GM21529 (cell line): ENCODE measurements around the gene ACOXL.
A peak's percentile ranks its signal among the peaks of the same experiment; 100 is the strongest.

ENCODE experiments used
- ATAC-seq: cut with Tn5 transposase; IDR thresholded peaks from one replicate; pipeline ENCODE4 v1.9.1; 2021; ENCODE audit not compliant: unreplicated experiment

Gene ACOXL

DNA sequence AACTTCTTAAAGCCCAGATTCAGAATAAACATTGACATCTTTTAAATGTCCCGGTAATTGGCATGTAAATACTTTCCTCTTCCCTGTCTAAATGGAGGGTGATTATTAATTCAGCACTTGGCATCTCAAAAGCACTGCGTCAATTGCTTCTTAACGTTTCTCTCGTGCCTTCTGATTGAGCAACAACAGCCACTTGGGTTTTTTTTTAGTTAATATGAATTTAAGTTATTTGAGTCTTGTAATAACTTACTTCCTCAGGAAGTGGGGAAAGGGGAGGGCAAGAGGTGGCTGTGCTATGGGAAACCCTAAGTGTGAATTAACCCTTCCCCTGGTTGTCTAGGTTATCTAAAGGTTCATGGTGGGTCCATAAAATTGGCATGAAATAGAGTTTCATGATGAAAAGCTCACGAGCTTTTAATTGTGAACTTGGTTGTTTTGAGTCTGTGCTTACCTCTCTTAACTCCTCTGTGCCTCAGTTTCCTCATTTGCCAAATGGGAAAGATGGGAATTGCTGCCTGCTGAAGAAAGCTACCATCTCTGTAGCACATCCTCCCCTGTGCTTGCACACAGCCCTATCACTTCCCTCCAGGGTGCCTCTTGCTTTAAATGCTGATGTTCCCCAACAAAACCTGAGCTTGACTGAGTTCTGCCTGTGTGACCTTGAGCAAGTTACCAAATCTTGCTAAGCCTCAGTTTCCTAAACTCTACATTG lies 262.0 kb downstream of the ACOXL start:
- no peak for ATAC-seq

DNA sequence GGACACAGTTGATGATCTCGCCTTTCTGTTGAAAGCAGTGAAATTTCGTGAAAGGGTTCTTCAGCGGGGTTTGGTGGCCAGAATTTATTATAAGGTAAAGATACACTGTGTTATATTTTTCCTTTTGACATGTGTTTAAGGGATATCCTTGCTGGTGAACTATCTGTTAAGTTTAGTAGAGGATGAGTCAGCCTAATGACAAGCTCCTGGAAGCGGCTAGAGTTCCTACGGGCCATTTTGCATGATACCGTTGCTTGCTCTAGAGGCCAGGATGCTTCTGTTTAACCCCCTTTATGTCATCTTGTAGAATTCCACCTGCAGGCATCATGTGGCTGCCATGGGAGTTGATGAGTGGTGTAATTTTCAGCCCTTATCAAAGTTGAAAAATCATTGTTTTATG lies 263.5 kb downstream of the ACOXL start:
- ATAC-seq = no peak

DNA sequence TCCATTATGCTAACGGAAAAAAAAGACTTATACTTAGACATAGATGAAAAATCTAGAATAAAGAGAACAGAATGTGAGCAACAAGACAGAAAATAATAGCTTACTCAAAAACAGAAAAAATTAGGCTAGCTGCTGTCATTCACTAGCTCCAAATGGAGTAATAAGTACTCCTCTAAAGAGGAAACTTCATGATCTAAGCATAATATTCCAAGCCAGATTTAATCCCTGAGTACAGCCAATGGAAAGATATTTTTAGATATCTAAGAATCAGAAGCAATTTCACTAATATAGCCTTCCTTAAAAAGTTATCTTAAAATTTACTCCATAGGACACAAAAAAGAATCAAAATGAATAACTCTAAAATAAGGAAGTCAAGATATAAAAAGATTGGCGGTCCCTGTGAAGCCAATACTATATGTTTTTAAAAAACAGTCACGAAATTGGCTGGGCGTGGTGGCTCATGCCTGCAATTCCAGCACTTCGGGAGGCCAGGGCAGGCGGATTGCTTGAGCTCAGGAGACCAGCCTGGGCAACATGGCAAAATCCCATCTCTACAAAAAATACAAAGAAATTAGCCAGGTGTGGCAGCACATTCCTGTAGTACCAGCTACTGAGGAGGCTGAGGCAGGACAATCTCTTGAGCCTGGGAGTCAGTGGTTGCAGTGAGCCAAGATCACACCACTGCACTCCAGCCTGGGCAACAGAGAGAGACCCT lies 265.1 kb downstream of the ACOXL start:
- no peak for ATAC-seq

DNA sequence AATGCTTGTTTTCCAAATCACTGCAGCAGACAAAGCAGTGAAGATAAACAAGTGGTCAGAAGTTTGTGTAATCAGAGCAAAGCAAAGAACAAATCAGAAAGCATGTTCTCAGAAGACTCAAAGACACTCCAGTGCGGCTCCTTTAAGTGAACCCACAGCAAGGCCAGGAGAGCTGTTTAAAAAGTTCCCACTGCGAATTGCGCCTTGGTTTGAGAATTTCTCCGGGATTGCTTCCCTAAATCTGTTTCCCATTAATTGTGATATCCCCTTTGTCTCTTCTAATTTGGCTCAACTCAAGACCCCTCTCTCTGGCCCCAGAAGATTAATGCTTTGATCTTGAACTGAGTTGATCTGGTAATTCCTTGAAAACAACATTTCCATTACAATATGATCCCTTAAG lies 265.9 kb downstream of the ACOXL start:
- no peak for ATAC-seq

DNA sequence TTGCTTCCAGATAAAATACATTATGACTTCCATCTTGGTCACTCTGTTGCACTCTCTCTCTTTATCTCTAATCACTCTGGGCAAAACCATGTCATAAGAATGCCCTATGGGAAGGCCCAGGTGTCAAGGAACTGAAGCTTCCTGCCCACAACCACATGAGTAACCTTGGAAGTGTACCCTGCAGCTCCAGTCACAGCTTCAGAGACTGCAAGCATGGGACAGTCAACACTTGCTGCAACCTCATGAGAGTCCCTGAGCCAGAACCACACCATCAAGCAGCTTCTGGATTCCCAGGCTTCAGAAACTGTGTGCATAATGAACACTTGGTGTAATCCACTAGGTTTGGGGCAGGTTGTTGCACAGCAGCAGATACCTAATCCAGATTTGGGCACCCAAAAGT lies 267.3 kb downstream of the ACOXL start:
- ATAC-seq = no peak

DNA sequence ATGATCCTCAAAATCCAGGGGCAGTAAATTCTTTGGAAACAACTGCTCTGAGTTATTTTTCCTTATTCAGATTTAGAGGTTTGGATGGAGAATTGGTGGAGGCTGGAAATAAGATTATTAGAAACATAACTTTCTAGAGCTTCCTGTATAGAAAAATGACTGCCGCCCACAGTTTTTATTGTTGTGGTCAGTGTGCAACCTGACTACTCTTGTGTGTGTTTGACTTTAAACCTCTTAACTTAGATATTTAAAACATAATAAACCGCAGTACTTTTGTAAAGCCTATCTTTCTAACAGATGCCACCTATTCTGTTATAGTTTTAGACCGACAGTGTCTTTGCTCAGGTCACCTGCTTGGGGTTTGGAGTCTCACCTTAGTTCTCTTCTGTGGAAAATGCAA lies 272.9 kb downstream of the ACOXL start:
- no peak for ATAC-seq

DNA sequence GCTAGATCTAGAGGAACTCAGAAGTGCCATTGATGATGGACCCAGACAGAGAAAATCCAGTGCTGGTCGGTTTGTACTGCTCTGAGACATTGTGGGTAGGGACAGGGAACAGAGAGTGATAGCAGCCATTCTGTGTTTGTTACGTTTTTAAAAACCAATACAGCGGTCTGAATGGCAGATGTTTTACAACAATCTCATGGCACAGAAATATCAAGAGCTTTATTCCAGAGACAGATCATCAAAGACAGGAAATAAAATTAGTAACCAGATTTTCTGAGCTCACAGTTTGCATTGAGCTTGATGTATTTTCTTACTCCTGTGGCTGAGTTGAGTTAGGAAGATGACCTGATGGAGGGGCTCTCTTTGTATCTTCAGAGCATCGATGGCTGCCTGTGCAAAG lies 273.4 kb downstream of the ACOXL start:
- no peak for ATAC-seq

DNA sequence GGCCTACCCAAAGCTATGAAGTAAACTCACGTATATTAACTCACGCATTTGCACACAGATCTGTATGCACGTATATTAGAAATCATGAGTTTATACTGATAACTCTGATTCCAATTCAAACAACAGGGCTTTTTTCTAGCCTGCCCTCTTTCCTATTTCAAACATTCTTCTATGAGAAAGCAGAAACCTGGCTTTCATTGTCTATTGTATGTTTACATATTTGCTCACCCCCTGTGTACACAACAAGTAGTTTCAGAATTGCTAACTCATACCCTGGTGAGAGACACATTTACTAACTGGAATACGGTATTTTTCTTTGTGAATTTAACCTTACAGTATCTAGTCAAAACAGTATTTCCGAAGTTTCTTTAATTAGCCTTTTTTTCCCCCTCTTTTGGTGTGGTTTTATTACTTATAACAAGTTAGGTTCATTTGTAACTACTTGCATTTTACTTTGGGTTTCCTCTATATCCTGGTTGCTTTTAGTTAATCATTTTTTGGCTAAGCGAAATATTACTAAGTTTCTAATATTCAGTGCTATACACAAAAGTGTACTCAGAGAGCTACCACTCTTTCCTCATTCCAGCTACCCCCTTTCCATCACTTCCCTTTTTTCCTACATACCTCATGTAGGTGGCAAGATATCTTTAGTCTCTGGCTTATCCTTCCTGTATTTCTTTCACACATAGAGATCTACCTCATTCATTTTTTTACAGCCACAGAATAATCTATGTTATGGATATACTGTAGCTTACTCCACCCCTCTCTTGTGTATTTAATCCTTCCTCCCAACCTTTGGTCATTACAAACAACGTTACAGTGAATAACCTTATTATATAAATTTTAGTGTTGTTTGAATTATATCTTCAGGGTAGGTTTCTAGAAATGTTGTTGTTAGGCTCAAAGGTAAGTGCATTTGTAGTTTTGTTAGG lies 275.6 kb downstream of the ACOXL start:
- no peak for ATAC-seq

DNA sequence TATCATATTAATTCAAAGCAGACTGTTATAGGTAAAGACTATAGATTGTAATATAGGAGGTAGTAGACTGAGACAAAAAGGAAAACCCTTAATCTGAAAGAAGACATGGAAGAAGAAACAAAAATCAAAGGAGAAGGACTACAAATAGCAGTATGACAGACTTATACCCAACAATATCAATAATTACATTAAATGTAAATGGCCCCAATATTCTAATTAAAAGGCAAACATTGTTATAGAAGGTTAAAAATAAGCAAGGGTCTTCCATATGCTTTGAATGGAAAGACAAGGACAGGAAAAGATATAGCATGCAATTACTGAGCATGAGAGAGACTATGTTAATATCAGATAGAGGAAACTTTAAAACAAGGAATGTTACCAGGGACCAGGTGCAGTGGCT lies 278.8 kb downstream of the ACOXL start:
- ATAC-seq = no peak

DNA sequence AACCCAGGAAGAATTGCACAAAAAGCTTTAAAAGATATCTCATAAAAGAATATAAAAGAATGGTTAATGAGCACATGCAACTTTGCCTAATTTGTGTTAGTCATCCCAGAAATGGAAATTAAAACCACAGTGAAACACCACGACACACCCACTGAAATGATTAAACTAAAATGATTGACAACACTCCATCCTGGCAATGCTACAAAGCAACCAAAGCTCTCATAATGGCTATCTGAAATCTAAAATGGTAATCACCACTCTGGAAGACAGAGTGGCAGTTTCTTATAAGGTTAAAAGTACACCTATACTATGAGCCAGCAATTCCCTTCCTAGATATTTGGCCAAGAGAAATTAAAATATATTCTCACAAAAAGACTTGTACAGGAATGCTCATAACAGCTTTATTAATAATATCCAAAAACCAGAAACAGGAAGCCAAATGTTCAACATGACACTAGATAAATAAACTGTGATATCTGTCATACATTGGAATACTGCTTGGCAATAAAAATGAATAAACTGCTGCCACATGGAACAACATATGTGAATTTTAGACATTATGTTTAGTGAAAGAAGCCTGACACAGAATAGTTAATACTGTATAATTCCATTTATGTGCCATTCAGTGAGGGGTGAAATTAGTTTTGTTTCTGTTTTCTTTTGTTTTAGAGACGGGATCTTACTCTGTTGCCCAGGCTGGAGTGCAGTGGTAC lies 283.1 kb downstream of the ACOXL start:
- no peak for ATAC-seq

DNA sequence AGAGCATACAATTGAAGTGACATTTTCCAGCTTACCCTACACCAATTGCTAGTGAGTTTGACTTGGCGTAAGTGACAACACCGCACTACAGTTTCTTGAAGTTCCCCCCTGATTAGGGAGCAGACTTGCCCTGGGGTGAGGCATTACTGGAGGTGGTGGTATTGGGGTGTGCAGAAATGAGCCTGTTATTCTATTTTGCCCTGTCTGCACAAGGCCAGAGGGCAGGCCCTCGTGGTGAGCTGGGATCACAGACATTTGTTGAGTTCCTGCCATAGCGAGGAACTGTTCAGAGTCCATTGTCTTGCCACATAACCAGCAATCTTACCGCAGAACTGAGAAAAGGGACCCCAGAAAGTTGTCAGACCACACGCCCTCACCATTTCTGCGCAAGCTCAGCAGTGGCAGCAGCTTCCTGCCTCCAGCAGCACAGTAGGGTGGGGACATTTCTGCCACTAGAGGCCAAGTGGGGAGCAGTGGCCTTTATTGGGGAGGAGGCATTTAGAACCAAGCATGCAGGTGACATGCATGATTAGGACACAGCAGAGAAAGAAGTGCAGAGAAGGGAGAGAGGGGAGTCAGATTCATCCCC lies 284.8 kb downstream of the ACOXL start:
- ATAC-seq = no peak

DNA sequence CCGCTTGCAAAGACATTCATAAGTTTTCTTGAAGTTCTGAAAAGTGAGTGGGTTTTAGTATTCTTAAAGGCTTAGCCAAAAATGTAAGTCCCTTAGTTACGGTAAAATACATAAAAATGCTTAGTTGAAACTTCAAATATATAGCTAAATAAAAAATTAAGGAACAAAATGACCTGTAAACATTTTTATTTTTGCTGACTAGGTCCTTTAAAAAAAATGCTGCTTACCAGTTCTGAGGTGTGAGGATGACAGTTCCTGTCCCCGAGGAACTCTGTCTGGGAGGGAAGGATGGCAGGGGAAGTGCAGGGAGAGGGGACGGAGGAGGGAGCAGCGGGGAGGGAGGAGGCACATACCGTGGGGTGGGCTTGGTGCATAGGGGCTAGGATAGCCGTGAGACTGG lies 285.5 kb downstream of the ACOXL start:
- ATAC-seq = no peak

DNA sequence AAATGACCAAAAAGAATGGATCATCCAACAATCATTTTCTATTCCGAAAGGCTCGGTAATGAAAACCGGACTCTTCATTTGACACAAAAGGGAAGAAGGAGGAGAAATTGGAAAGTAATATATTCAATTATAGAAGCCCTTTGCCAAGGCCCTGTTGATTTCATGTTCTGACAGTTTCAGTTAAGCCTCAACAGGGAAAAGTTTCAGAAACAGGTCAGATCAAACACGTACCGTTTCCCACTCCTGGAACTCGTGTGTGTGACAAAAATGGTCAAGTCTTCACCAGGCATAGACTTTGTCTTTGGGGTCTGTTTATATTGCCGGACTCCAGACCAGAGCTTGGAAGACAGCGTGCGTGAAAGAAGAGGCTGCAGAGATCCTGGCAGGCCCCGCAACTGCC lies 287.0 kb downstream of the ACOXL start:
- ATAC-seq = no peak

DNA sequence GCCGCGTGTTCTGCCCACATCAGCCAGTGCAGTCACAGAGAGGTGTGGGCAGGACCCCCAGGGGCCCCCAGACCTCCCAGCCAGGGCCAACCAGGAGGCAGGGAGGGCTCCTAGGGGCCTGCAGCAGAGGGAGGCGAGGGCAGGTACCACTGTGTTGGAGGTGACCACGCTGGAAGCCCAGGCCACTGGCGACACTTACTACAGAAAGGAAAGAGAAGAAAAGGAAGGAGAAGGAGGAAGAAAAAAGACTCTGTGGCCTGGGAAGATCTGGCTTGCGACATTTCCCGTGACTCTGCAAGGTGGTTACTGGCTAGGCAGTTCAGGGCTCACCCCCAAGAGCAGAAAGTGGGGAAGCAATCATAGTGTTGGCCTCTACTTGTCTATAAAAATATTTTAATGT lies 290.3 kb downstream of the ACOXL start:
- no peak for ATAC-seq

DNA sequence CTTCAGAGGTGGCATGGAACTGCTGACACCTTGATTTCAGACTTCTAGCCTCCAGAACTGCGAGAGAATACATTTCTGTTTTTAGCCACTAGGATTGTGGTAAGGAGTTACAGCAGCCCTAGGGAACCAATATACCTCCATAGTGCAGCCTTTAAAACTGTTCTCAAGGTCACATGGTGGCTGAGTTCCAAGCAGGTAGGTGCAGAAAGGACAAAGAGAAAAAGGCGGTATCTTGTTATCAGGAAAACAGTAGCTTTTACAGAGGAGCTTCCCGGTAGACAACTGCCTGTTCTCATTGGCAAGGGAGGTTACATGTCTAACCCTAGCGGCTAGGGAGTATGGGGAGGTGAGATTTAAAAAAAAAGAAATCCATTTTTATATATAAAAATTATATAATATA lies 292.1 kb downstream of the ACOXL start:
- no peak for ATAC-seq

DNA sequence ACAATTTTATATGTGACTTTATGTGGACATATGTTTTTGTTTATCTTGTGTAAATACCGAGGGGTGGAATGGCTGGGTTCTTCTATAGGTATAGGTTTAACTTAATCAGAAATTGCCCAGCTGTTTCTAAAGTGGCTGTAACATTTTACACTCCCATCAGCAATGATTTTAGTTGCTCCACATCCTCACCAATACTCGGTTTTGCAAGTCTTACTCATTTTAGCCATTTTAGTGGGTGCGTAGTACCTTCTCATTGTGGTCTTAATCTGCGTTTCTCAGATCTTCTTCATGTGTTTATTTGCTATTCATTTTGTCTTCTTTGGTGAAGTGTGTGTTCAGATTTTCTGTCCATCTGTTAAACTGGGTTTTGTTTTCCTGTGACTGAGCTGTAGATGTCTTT lies 292.9 kb downstream of the ACOXL start:
- no peak for ATAC-seq

DNA sequence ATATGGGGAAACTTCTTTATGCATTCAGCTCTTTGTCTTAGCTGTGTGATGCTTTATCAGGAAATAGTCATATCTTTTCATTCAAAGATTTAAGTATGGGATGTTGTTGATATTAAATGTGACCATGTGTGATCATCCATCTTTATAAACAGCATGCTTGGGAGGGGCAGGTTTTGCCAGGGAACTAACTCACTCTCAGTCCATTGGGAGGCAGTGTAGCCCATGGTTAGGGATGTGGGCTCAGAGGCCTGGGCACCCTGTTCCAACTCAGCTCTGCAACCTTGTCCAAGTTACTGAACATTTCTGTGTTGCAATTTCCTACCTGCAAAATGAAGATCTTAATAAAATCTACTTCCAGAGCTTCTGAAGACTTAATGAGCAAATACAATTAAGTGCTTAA lies 296.3 kb downstream of the ACOXL start:
- ATAC-seq = no peak

DNA sequence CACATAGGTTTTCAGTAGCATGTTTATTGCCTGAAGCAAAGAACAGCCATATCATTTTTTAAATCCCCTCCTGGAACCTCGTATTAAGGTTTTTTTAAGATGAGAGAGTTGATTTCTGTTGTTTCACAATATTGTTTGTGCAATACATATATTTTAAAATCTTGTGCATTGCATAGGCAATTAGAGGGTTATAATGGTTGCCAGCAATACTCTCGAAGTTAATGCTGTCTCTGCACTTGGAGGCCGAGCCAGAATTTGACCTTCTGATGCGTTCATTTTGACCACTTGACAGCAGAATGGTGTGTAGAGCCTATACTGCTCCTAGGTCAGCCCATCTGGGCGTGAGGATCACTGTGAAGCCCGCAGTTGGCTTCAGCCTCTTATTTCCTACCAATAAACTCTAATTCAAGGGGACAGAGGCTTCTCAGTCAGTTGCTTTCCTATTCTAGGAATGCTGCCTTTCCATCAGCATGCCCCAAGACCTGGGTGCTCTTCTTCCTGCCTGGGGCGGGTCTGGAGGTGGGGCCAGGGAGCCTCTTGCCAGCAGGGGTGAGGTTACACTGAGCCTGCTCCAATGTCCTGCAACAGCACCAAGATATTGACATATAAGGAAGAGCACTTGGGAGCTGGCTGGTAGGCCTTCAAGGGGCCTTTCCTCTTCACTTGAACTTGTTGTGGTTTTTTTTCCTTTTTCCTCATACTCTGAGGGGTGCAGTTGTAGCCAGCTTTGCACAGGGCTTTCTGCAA lies 297.0 kb downstream of the ACOXL start:
- ATAC-seq = no peak

DNA sequence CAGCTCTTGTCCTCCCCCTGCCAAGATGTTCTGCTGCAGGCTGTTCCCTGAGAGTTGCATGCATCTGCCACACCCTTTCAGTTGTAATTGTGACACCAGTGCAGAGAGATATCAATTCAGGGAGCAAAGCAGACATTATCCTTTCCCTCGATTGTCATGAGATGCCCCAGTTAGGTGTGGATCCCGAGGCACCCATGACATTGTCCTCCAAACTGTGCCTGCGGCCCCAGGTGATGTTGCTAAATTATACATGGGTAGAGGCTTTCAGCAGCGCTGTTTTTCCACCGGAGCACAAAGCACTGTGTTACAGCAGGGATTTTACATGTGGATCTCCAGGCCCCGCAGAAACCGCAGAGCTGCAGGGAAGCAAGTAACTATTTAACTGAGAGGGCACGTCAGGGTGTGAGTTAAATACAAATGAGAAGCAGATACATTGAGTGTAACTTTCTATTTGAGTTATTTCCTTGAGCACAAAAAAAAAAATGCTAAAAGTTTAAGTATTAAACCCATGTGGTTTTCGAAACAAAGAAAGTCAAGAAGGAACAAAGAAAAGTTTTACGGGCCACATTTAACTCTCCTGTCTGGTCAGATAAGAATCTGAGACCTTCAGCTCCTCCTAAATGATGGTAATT lies 298.0 kb downstream of the ACOXL start:
- ATAC-seq = peak; percentile 78

DNA sequence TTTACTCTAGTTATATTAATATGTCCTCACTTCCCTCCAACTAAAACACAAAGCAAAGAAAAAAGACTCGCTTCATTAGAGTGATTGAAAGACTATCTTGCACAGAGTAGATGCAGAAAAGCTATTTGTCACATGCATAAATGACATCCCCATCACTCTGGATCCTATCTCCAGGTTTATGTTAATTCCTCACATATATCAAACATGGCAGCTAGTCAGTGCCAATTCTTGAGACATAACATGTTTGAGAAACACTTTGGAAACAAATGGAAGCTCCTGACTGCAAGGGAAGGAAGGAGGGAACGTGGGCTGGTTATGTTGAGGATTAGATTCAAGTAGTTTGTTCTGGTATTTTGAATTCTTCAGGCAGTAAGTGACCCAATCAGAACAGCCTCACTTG lies 298.6 kb downstream of the ACOXL start:
- no peak for ATAC-seq
